ENCODE data around the gene TOR1A.
"Not testable (repeated sequence)": the region's sequence is repeated elsewhere in the genome, so short reads cannot be mapped to it uniquely, and the experiment has no call there.

TOR1A gene

GRCh38 chr9:129776096-129776495, 47.8 kb downstream of the TOR1A start:
- not testable (repeated sequence) for H3K9me3 ChIP-seq (ENCODE audit: control insufficient read depth, low read length); H3K27me3 ChIP-seq (replicated peaks; ENCODE audit: control insufficient read depth, insufficient read depth, low read length, poor library complexity, severe bottlenecking); H3K4me1 ChIP-seq (ENCODE audit: control insufficient read depth, insufficient read depth, low read length, poor library complexity, severe bottlenecking); H3K36me3 ChIP-seq (ENCODE audit: control insufficient read depth, insufficient read depth, low read length); DNase-seq; H3K4me3 ChIP-seq (ENCODE audit: insufficient read depth, low read depth, low read length, poor library complexity, severe bottlenecking); H3K27ac ChIP-seq (ENCODE audit: insufficient read depth, low read length, poor library complexity, severe bottlenecking)

- Histone ChIP-seq H3K27ac (ENCODE audit: insufficient read depth, low read length, poor library complexity, severe bottlenecking) (no peak overlapping the region), H3K4me1 (ENCODE audit: control insufficient read depth, insufficient read depth, low read length, poor library complexity, severe bottlenecking) (peaks cover 8% of the 10 kb centered on the region), H3K9me3 (ENCODE audit: control insufficient read depth, low read length) (no peaks in the 10 kb centered on the region), H3K4me3 (ENCODE audit: insufficient read depth, low read depth, low read length, poor library complexity, severe bottlenecking) (no peak overlapping the region), H3K36me3 (ENCODE audit: control insufficient read depth, insufficient read depth, low read length) (no peaks in the 10 kb centered on the region), H3K27me3 (replicated peaks; ENCODE audit: control insufficient read depth, insufficient read depth, low read length, poor library complexity, severe bottlenecking) (no peaks in the 10 kb centered on the region)
- DNase-seq = no peak
Measured at GRCh38 chr9:129775448-129775798, 48.5 kb downstream of the TOR1A start.

GRCh38 chr9:129774791-129775447, 49.0 kb downstream of the TOR1A start:
- no peak overlapping the region for H3K4me3 ChIP-seq (ENCODE audit: insufficient read depth, low read depth, low read length, poor library complexity, severe bottlenecking)
- no peaks in the 10 kb centered on the region for H3K36me3 ChIP-seq (ENCODE audit: control insufficient read depth, insufficient read depth, low read length)
- no peak overlapping the region for H3K27ac ChIP-seq (ENCODE audit: insufficient read depth, low read length, poor library complexity, severe bottlenecking)
- peaks cover 8% of the 10 kb centered on the region for H3K4me1 ChIP-seq (ENCODE audit: control insufficient read depth, insufficient read depth, low read length, poor library complexity, severe bottlenecking)
- no peaks in the 10 kb centered on the region for H3K27me3 ChIP-seq (replicated peaks; ENCODE audit: control insufficient read depth, insufficient read depth, low read length, poor library complexity, severe bottlenecking)
- H3K9me3 ChIP-seq (ENCODE audit: control insufficient read depth, low read length) = no peaks in the 10 kb centered on the region
- no peak for DNase-seq

GRCh38 chr9:129773262-129774048, 50.5 kb downstream of the TOR1A start:
- H3K27me3 ChIP-seq (replicated peaks; ENCODE audit: control insufficient read depth, insufficient read depth, low read length, poor library complexity, severe bottlenecking) = no peaks in the 10 kb centered on the region
- H3K4me1 ChIP-seq (ENCODE audit: control insufficient read depth, insufficient read depth, low read length, poor library complexity, severe bottlenecking) = peaks cover 8% of the 10 kb centered on the region
- H3K4me3 ChIP-seq (ENCODE audit: insufficient read depth, low read depth, low read length, poor library complexity, severe bottlenecking) = no peak overlapping the region
- no peaks in the 10 kb centered on the region for H3K36me3 ChIP-seq (ENCODE audit: control insufficient read depth, insufficient read depth, low read length)
- DNase-seq = no peak
- no peaks in the 10 kb centered on the region for H3K9me3 ChIP-seq (ENCODE audit: control insufficient read depth, low read length)
- H3K27ac ChIP-seq (ENCODE audit: insufficient read depth, low read length, poor library complexity, severe bottlenecking) = no peak overlapping the region

GRCh38 chr9:129770741-129771140, 53.2 kb downstream of the TOR1A start:
- Histone ChIP-seq H3K4me1 (ENCODE audit: control insufficient read depth, insufficient read depth, low read length, poor library complexity, severe bottlenecking) (no peaks in the 10 kb centered on the region), H3K27ac (ENCODE audit: insufficient read depth, low read length, poor library complexity, severe bottlenecking) (no peak overlapping the region), H3K9me3 (ENCODE audit: control insufficient read depth, low read length) (no peaks in the 10 kb centered on the region), H3K27me3 (replicated peaks; ENCODE audit: control insufficient read depth, insufficient read depth, low read length, poor library complexity, severe bottlenecking) (no peaks in the 10 kb centered on the region), H3K4me3 (ENCODE audit: insufficient read depth, low read depth, low read length, poor library complexity, severe bottlenecking) (no peak overlapping the region), H3K36me3 (ENCODE audit: control insufficient read depth, insufficient read depth, low read length) (no peaks in the 10 kb centered on the region)
- no peak for DNase-seq

- no peaks in the 10 kb centered on the region for H3K4me1 ChIP-seq (ENCODE audit: control insufficient read depth, insufficient read depth, low read length, poor library complexity, severe bottlenecking)
- H3K9me3 ChIP-seq (ENCODE audit: control insufficient read depth, low read length) = no peaks in the 10 kb centered on the region
- H3K36me3 ChIP-seq (ENCODE audit: control insufficient read depth, insufficient read depth, low read length) = no peaks in the 10 kb centered on the region
- no peak overlapping the region for H3K27ac ChIP-seq (ENCODE audit: insufficient read depth, low read length, poor library complexity, severe bottlenecking)
- DNase-seq = no peak
- H3K27me3 ChIP-seq (replicated peaks; ENCODE audit: control insufficient read depth, insufficient read depth, low read length, poor library complexity, severe bottlenecking) = no peaks in the 10 kb centered on the region
- H3K4me3 ChIP-seq (ENCODE audit: insufficient read depth, low read depth, low read length, poor library complexity, severe bottlenecking) = no peak overlapping the region
Measured at GRCh38 chr9:129769669-129770068, 54.3 kb downstream of the TOR1A start.

- Histone ChIP-seq H3K4me3 (ENCODE audit: insufficient read depth, low read depth, low read length, poor library complexity, severe bottlenecking) (no peak overlapping the region), H3K27ac (ENCODE audit: insufficient read depth, low read length, poor library complexity, severe bottlenecking) (no peak overlapping the region), H3K36me3 (ENCODE audit: control insufficient read depth, insufficient read depth, low read length) (no peaks in the 10 kb centered on the region), H3K27me3 (replicated peaks; ENCODE audit: control insufficient read depth, insufficient read depth, low read length, poor library complexity, severe bottlenecking) (no peaks in the 10 kb centered on the region), H3K4me1 (ENCODE audit: control insufficient read depth, insufficient read depth, low read length, poor library complexity, severe bottlenecking) (no peaks in the 10 kb centered on the region), H3K9me3 (ENCODE audit: control insufficient read depth, low read length) (no peaks in the 10 kb centered on the region)
- DNase-seq = no peak
Measured at GRCh38 chr9:129768486-129768885, 55.5 kb downstream of the TOR1A start.

GRCh38 chr9:129765764-129766317, 58.1 kb downstream of the TOR1A start:
- Histone ChIP-seq H3K27me3 (replicated peaks; ENCODE audit: control insufficient read depth, insufficient read depth, low read length, poor library complexity, severe bottlenecking) (no peaks in the 10 kb centered on the region), H3K36me3 (ENCODE audit: control insufficient read depth, insufficient read depth, low read length) (no peaks in the 10 kb centered on the region), H3K4me1 (ENCODE audit: control insufficient read depth, insufficient read depth, low read length, poor library complexity, severe bottlenecking) (no peaks in the 10 kb centered on the region), H3K9me3 (ENCODE audit: control insufficient read depth, low read length) (no peaks in the 10 kb centered on the region), H3K27ac (ENCODE audit: insufficient read depth, low read length, poor library complexity, severe bottlenecking) (no peak overlapping the region), H3K4me3 (ENCODE audit: insufficient read depth, low read depth, low read length, poor library complexity, severe bottlenecking) (no peak overlapping the region)
- no peak for DNase-seq

- H3K9me3 ChIP-seq (ENCODE audit: control insufficient read depth, low read length) = no peaks in the 10 kb centered on the region
- no peaks in the 10 kb centered on the region for H3K36me3 ChIP-seq (ENCODE audit: control insufficient read depth, insufficient read depth, low read length)
- no peak overlapping the region for H3K27ac ChIP-seq (ENCODE audit: insufficient read depth, low read length, poor library complexity, severe bottlenecking)
- no peaks in the 10 kb centered on the region for H3K4me1 ChIP-seq (ENCODE audit: control insufficient read depth, insufficient read depth, low read length, poor library complexity, severe bottlenecking)
- no peak overlapping the region for H3K4me3 ChIP-seq (ENCODE audit: insufficient read depth, low read depth, low read length, poor library complexity, severe bottlenecking)
- DNase-seq = no peak
- no peaks in the 10 kb centered on the region for H3K27me3 ChIP-seq (replicated peaks; ENCODE audit: control insufficient read depth, insufficient read depth, low read length, poor library complexity, severe bottlenecking)
Measured at GRCh38 chr9:129762985-129763926, 60.7 kb downstream of the TOR1A start.

Measured in effector memory CD4-positive, alpha-beta T cell (primary cell).